ENCODE results near the gene UIMC1.
A peak's percentile ranks its signal among the peaks of the same experiment; 100 is the strongest.
"Not testable (repeated sequence)": the region's sequence is repeated elsewhere in the genome, so short reads cannot be mapped to it uniquely, and the experiment has no call there.

The UIMC1 gene

DNA sequence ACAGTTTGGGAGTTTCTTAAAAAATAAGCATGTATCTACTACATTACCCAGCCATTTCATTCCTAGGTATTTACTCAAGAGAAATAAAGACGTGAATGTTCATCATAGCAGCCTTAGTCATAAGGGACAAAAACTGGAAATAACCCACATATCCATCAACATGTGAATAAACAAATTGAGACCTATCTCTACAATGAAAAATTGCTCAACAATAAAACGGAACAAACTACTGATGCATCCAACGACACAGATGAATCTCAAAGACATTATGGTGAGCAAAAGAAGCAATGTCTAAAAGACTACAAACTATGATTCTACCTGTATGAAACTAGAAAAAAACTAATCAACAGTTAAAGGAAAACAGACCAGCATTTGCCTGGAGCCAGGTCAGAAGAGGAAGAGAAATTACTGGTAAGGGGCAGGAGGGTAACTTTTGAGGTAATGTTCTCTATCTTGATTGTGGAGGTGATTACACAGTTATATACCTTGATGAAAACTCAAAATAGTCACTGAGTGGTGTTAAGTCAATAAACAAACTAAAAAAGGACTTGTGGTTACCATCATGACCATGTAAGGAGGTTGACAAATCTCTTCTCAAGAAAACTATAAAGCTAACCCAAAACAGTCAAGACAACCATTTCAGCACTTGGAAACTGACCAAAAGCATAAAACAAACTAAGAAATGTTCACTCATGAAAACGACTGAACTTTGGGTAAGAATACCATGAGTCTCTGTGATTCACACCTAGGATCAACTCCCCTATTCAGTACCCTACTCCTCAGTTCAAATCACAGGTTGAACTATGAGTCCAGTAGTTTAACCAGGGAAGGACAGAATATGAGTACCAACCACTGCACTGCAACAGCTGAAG, 10.4 kb downstream of the UIMC1 start:
- Mint-ChIP-seq H3K27ac (peak overlapping the region; percentile 82), H3K4me1 (peaks cover 45% of the 10 kb centered on the region), H3K36me3 (peaks cover 9% of the 10 kb centered on the region), H3K4me3 (peak overlapping the region; percentile 69), H3K9me3 (no peaks in the 10 kb centered on the region), H3K27me3 (no peaks in the 10 kb centered on the region)
- ATAC-seq (ENCODE audit: low read depth) (peak; percentile 10), DNase-seq (ENCODE audit: low spot score in 2 of 2) (no peak)

DNA sequence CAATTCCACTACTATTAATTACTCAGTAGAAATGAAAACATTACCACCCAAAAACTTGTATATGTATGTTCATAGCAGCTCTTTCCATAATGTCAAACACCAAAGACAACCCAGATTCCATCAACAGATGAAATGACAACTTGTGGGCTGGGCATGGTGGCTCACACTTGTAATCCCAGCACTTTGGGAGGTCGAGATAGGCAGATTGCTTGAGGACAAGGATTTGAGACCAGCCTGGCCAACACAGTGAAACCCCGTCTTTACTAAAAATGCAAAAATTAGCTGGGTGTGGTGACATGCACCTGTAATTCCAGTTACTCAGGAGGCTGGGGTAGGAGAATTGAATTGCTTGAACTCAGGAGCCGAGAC, 11.5 kb downstream of the UIMC1 start:
- no peak for ATAC-seq (ENCODE audit: low read depth)
- H3K4me1 Mint-ChIP-seq = peaks cover 43% of the 10 kb centered on the region
- peak overlapping the region; percentile 82 for H3K27ac Mint-ChIP-seq

DNA sequence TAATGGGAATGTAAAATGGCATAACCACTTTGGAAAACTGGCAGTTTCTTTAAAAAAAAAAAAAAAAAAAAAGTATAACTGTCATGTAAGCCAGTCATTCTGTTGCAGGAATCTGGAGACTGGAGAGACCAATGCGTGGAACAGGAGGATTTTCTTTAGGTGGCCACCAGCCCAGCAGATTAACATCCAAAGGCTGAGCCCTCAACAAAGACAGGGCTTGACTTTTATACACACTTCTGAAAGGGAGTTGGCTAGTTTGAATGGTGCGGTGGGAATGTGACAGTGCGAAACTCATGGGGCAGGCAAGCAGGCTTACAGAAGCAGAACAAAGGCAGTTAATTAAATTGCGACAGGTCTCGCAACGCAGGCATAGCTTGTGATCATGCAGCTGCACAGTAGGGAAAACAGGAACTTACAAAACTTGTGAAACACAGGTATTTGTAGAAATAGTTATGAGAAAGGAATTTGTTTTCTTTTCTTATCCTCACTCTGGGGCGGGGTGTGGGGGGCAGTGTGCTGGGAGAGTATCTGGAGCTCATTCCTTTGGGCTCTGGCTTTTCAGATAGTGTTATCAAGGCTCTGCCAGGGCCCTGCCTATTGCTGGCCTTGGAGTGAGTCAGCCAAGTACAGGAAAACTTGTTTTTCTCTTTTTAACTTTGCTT, 12.0 kb downstream of the UIMC1 start:
- peak overlapping the region; percentile 52 for H3K4me3 Mint-ChIP-seq
- peaks cover 45% of the 10 kb centered on the region for H3K4me1 Mint-ChIP-seq
- H3K36me3 Mint-ChIP-seq = peaks cover 6% of the 10 kb centered on the region
- no peaks in the 10 kb centered on the region for H3K27me3 Mint-ChIP-seq
- H3K27ac Mint-ChIP-seq = peak overlapping the region; percentile 82
- peak; percentile 98 for ATAC-seq (ENCODE audit: low read depth)
- H3K9me3 Mint-ChIP-seq = no peaks in the 10 kb centered on the region
- peak; percentile 34 to 59 for DNase-seq (ENCODE audit: low spot score in 2 of 2)

More for the DNA sequence above, 11.5 kb downstream of the UIMC1 start:
- H3K4me3 Mint-ChIP-seq = peak overlapping the region; percentile 52
- H3K27me3 Mint-ChIP-seq = no peaks in the 10 kb centered on the region
- peaks cover 7% of the 10 kb centered on the region for H3K36me3 Mint-ChIP-seq
- H3K9me3 Mint-ChIP-seq = no peaks in the 10 kb centered on the region
- DNase-seq (ENCODE audit: low spot score in 2 of 2) = no peak

DNA sequence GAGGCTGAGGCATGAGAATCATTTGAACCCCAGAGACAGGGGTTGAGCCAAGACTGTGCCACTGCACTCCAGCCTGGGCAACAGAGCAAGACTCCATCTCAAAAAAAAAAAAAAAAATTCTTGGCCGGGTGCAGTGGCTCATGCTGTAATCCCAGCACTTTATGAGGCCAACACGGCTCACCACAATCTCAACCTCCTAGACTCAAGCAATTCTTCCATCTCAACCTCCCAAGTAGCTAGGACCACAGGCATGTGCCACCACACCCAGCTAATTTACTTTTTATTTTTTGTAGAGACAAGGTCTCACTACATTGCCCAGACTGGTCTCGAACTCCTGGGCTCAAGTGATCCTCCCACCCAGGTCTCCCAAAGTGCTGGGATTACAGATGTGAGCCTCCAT, 13.5 kb downstream of the UIMC1 start:
- H3K9me3 Mint-ChIP-seq; H3K36me3 Mint-ChIP-seq; DNase-seq (ENCODE audit: low spot score in 2 of 2); ATAC-seq (ENCODE audit: low read depth); H3K27me3 Mint-ChIP-seq; H3K4me3 Mint-ChIP-seq: not testable (repeated sequence)
- Mint-ChIP-seq H3K4me1 (peaks cover 46% of the 10 kb centered on the region), H3K27ac (peak overlapping the region; percentile 24)

DNA sequence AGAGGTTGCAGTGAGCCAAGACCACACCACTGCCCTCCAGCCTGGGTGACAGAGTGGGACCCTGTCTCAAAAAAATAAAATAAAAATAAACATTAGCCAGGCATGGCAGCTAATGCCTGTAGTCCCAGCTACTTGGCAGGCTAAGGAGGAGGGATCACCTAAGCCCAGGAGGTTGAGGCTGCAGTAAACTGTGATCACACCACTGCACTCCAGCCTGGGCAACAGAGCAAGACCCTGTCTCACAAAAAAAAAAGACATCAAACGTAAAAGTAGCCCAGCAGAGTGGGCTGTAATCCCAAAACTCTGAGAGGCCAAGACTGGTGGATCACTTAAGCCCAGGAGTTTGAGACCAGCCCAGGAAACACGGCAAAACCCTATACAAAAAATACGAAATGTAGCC, 19.0 kb downstream of the UIMC1 start:
- H3K36me3 Mint-ChIP-seq = peaks cover 5% of the 10 kb centered on the region
- ATAC-seq (ENCODE audit: low read depth) = no peak
- H3K9me3 Mint-ChIP-seq = no peaks in the 10 kb centered on the region
- no peaks in the 10 kb centered on the region for H3K27me3 Mint-ChIP-seq
- DNase-seq (ENCODE audit: low spot score in 2 of 2) = no peak
- H3K4me1 Mint-ChIP-seq = peaks cover 24% of the 10 kb centered on the region
- H3K27ac Mint-ChIP-seq = no peak overlapping the region
- no peak overlapping the region for H3K4me3 Mint-ChIP-seq

DNA sequence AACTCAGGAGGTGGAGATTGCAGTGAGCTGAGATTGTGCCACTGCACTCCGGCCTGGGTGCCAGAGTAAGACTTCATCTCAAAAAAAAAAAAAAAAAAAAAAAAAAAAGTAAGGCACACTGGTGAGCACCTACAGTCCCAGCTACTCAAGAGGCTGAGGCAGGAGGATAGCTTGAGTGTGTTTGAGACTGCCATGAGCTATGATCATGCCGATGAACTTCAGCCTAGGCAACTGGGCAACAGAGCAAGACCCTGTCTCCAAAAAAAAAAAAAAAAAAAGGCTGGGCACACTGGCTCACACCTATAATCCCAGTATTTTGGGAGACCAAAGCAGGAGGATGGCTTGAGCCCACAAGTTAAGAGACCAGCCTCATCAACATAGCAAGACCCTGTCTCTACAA, 20.3 kb downstream of the UIMC1 start:
- H3K27ac Mint-ChIP-seq = no peak overlapping the region

DNA sequence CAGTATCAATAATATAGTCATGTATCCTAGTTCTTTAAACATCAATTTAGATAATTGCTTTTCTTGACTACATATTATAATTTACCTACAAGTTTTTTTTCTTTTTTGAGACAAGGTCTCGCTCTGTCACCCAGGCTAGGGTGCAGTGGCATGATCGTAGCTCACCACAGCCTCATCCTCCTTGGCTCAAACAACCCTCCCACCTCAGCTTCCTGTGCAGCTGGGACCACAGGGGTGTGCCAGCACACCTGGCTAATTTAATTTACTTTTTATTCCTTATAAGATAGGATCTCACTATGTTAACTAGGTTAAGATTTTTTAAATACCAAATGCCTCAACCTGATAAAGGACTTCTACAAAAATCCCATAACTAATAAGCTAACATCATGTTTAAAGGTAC, 21.1 kb downstream of the UIMC1 start:
- H3K4me3 Mint-ChIP-seq = peak overlapping the region; percentile 22
- peak; percentile 26 to 49 for DNase-seq (ENCODE audit: low spot score in 2 of 2)
- ATAC-seq (ENCODE audit: low read depth) = peak; percentile 100
- H3K36me3 Mint-ChIP-seq = peaks cover 7% of the 10 kb centered on the region
- no peaks in the 10 kb centered on the region for H3K9me3 Mint-ChIP-seq
- H3K27me3 Mint-ChIP-seq = no peaks in the 10 kb centered on the region
- peak overlapping the region; percentile 62 for H3K27ac Mint-ChIP-seq
- peaks cover 20% of the 10 kb centered on the region for H3K4me1 Mint-ChIP-seq

More for the DNA sequence above, 20.3 kb downstream of the UIMC1 start:
- DNase-seq (ENCODE audit: low spot score in 2 of 2) (no peak), ATAC-seq (ENCODE audit: low read depth) (no peak)
- Mint-ChIP-seq H3K4me3 (no peak overlapping the region), H3K9me3 (no peaks in the 10 kb centered on the region), H3K27me3 (no peaks in the 10 kb centered on the region), H3K36me3 (peaks cover 7% of the 10 kb centered on the region), H3K4me1 (peaks cover 23% of the 10 kb centered on the region)

DNA sequence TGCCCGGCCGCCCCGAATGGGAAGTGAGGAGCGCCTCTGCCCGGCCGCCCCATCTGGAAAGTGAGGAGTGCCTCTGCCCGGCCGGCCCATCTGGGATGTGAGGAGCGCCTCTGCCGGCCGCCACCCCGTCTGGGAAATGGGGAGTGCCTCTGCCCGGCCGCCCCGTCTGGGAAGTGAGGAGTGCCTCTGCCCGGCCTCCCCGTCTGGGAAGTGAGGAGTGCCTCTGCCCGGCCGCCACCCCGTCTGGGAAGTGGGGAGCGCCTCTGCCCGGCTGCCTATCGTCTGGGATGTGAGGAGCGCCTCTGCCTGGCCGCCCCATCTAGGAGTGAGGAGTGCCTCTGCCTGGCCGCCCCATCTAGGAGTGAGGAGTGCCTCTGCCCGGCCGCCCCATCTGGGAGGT, 22.4 kb downstream of the UIMC1 start:
- H3K4me3 Mint-ChIP-seq; ATAC-seq (ENCODE audit: low read depth); H3K9me3 Mint-ChIP-seq; DNase-seq (ENCODE audit: low spot score in 2 of 2); H3K27me3 Mint-ChIP-seq: not testable (repeated sequence)
- Mint-ChIP-seq H3K27ac (peak overlapping the region; percentile 20), H3K4me1 (peaks cover 20% of the 10 kb centered on the region), H3K36me3 (peaks cover 14% of the 10 kb centered on the region)

DNA sequence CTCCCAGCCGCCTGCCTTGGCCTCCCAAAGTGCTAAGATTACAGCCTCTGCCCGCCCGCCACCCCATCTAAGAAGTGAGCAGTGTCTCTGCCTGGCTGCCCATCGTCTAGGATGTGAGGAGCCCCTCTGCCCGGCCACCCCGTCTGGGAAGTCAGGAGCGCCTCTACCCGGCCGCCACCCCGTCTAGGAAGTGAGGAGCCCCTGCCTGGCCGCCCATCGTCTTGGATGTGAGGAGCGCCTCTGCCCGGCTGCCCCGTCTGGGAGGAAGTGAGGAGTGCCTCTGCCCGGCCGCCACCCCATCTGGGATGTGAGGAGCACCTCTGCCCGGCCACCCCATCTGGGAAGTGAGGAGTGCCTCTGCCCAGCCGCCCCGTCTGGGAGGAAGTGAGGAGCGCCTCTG, 23.0 kb downstream of the UIMC1 start:
- not testable (repeated sequence) for DNase-seq (ENCODE audit: low spot score in 2 of 2); H3K27me3 Mint-ChIP-seq; H3K9me3 Mint-ChIP-seq; H3K4me3 Mint-ChIP-seq; ATAC-seq (ENCODE audit: low read depth)
- H3K27ac Mint-ChIP-seq = peak overlapping the region; percentile 50
- peaks cover 20% of the 10 kb centered on the region for H3K4me1 Mint-ChIP-seq
- H3K36me3 Mint-ChIP-seq = peaks cover 19% of the 10 kb centered on the region

DNA sequence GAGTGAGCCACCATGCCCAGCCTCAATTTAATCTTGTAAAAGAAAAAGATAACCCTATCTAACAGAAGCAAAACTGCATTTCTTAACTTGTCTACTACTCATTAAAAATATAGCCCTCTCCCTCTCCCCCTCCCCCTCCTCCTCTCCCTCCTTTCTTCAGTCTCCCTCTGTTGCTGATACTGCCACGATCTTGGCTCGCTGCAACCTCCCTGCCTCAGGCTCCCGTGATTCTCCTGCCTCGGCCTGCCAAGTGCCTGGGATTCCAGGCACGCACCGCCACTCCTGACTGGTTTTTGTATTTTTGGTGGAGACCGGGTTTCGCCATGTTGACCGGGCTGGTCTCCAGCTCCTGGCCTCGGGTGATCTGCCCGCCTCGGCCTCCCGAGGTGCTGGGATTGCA, 23.5 kb downstream of the UIMC1 start:
- peaks cover 19% of the 10 kb centered on the region for H3K36me3 Mint-ChIP-seq
- peaks cover 16% of the 10 kb centered on the region for H3K4me1 Mint-ChIP-seq
- not testable (repeated sequence) for H3K9me3 Mint-ChIP-seq; DNase-seq (ENCODE audit: low spot score in 2 of 2); H3K4me3 Mint-ChIP-seq; ATAC-seq (ENCODE audit: low read depth); H3K27me3 Mint-ChIP-seq
- peak overlapping the region; percentile 50 for H3K27ac Mint-ChIP-seq

DNA sequence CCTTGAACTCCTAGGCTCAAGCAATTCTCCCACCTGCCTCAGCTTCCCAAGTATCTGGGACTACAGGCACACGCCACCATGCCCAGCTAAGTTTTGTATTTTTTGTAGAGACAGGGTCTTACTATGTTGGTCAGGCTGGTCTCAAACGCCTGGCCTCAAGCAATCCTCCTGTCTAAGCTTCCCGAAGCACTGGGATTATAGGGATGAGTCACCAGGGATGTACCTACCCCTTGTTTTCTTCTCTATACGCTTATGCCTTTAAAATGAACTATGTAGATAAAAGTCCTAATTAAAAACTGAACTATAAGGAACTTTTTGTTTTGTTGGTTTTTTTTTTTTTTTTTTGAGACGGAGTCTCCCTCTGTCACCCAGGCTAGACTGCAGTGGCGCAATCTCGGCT, 25.8 kb downstream of the UIMC1 start:
- ATAC-seq (ENCODE audit: low read depth) (no peak), DNase-seq (ENCODE audit: low spot score in 2 of 2) (no peak)
- Mint-ChIP-seq H3K36me3 (peaks cover 17% of the 10 kb centered on the region), H3K4me1 (peaks cover 7% of the 10 kb centered on the region), H3K9me3 (no peaks in the 10 kb centered on the region), H3K27me3 (no peaks in the 10 kb centered on the region), H3K27ac (no peak overlapping the region), H3K4me3 (no peak overlapping the region)

DNA sequence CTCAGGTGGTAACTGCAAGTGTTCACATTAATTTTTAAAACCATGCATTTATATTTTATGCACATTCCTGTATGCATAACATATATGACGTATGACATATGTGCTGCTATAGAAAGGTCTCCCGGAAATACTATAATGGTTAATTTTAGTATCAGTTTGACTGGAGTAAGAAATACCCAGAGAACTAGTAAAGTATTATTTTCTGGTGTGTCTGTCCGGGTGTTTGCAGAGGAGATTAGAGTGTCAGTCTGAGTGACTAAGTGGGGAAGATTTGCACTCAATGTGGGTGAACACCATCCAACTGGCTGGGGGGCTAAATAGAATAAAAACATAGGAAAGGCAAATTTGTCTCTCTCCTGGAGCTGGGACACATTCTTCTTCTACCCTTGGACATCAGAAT, 26.9 kb downstream of the UIMC1 start:
- Mint-ChIP-seq H3K4me3 (no peak overlapping the region), H3K27ac (no peak overlapping the region), H3K4me1 (peaks cover 6% of the 10 kb centered on the region), H3K9me3 (no peaks in the 10 kb centered on the region), H3K36me3 (peaks cover 24% of the 10 kb centered on the region), H3K27me3 (no peaks in the 10 kb centered on the region)
- ATAC-seq (ENCODE audit: low read depth) = no peak
- no peak for DNase-seq (ENCODE audit: low spot score in 2 of 2)

DNA sequence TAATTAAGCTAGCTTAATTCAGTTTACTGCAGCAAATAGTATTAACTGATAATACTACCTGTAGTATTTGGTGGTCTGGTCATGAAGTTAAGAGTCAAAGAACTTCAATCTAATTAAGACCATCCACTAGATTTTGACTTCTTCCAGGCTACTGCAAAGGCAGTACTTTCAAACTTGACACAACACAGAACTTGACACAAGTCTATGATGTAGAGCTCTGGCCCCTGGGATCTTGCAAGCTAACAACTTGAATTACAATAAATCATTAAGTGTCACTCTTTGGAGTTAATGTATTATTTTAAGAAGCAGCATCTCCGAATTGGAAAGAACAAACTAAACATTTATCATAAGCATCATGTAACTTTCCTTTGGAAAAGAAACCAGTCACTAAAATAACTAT, 40.9 kb downstream of the UIMC1 start:
- H3K4me1 Mint-ChIP-seq = peaks cover 1% of the 10 kb centered on the region

DNA sequence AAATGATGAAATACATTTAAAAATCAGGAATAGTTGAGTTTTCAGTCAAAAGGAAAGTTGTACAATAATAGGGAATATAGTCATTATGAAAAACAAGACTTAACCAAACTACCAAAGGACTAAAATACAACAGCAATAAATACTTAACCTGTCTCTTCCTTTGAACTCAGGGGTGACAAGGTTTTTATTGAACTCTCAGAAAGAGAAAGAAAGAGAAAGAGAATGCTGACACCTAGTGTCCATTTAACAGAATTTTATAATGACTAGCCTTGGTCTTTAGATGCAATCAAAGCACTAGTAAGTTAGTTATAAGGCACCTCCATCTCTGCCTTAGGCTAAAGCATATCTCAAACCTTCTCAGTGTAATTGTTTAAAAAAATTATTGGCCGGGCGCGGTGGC, 47.5 kb downstream of the UIMC1 start:
- Mint-ChIP-seq H3K9me3 (no peaks in the 10 kb centered on the region), H3K4me1 (no peaks in the 10 kb centered on the region), H3K27ac (no peak overlapping the region), H3K36me3 (peaks cover 10% of the 10 kb centered on the region), H3K27me3 (no peaks in the 10 kb centered on the region), H3K4me3 (no peak overlapping the region)
- DNase-seq (ENCODE audit: low spot score in 2 of 2) = peak in 1 of 2 donors; percentile 16
- peak; percentile 63 for ATAC-seq (ENCODE audit: low read depth)

More for the DNA sequence above, 40.9 kb downstream of the UIMC1 start:
- peak overlapping the region; percentile 53 for H3K27ac Mint-ChIP-seq
- ATAC-seq (ENCODE audit: low read depth) (no peak), DNase-seq (ENCODE audit: low spot score in 2 of 2) (no peak)
- H3K4me3 Mint-ChIP-seq = no peak overlapping the region
- H3K36me3 Mint-ChIP-seq = peaks cover 16% of the 10 kb centered on the region
- H3K9me3 Mint-ChIP-seq = no peaks in the 10 kb centered on the region
- no peaks in the 10 kb centered on the region for H3K27me3 Mint-ChIP-seq
